Gastrocnemius medialis (tissue), 4 donors: ENCODE measurements around the gene SGIP1.

ENCODE experiments used
- POLR2A ChIP-seq, 2 donors: fragments of 450-650 bp; IDR thresholded peaks; one replicate each; pipeline ENCODE4 v1.6.1; 2017; ENCODE audit warnings: antibody characterized with exemption in 2 of 2, mild to moderate bottlenecking in 2 of 2, moderate library complexity in 2 of 2
- TF ChIP-seq, protein P1 (sequence below), 5 experiments: fragments of 450-650 bp in 3 of 5; fragments of 200-600 bp in 2 of 5; sonication (generic) in 2 of 5; IDR thresholded peaks in 4 of 5; conservative IDR thresholded peaks in 1 of 5; 1 replicate in 4 of 5; 2 replicates in 1 of 5; pipeline ENCODE4 v1.5.1; 2016 to 2019; ENCODE audit warnings: antibody characterized with exemption in 5 of 5, mild to moderate bottlenecking in 3 of 5, moderate library complexity in 3 of 5

DNA sequence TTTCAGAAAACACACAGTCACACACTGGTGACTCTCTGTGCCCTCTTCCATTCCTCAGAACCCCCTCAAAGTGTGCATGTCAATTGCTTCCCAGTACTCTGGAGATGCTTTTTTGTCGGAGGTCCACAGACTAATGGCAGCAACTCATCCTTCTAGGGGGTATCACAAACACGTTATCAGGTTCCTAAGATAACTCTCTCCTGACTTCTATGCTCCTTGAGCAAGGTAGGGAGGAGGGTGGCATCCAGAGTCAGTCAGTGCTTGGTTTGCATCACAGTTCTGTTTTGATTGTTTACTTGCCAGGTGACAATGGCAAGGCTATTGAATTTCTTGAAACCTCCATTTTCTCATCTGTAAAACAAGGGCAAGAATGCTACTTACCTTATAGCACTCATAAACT lies 178.9 kb downstream of the SGIP1 start:
- TF ChIP-seq, protein P1, sequence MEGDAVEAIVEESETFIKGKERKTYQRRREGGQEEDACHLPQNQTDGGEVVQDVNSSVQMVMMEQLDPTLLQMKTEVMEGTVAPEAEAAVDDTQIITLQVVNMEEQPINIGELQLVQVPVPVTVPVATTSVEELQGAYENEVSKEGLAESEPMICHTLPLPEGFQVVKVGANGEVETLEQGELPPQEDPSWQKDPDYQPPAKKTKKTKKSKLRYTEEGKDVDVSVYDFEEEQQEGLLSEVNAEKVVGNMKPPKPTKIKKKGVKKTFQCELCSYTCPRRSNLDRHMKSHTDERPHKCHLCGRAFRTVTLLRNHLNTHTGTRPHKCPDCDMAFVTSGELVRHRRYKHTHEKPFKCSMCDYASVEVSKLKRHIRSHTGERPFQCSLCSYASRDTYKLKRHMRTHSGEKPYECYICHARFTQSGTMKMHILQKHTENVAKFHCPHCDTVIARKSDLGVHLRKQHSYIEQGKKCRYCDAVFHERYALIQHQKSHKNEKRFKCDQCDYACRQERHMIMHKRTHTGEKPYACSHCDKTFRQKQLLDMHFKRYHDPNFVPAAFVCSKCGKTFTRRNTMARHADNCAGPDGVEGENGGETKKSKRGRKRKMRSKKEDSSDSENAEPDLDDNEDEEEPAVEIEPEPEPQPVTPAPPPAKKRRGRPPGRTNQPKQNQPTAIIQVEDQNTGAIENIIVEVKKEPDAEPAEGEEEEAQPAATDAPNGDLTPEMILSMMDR (IDR thresholded peaks at IDR 0.05 in 4 of 5, conservative IDR thresholded peaks at IDR 0.05 in 1 of 5): no peak
- no peak for TF ChIP-seq POLR2A (IDR thresholded peaks at IDR 0.05)
